H1 (cell line): ENCODE data around the gene OBSL1.

Experiments
- CHD2 ChIP-seq: IDR thresholded peaks from 2 replicates; pipeline ENCODE4 v1.6.1; 2012; ENCODE audit warnings: low read length, improper control_type of control experiment
- SP2 ChIP-seq: IDR thresholded peaks from 2 replicates; pipeline ENCODE4 v1.6.1; 2012; ENCODE audit warnings: mild to moderate bottlenecking, low read length, inconsistent platforms

- TF ChIP-seq SP2: no peak
- no peak for TF ChIP-seq CHD2
Measured at GRCh38 chr2:219508444-219508734, 63.0 kb downstream of the OBSL1 start.
